Right hindlimb (tissue), 1 donor: Measurements from ENCODE around the gene ASCC2.
"Not testable (repeated sequence)": the region's sequence is repeated elsewhere in the genome, so short reads cannot be mapped to it uniquely, and the experiment has no call there.

Experiments used
- DNase-seq: peaks from one replicate; pipeline ENCODE4 v3.0.0-alpha.2; 2018

The ASCC2 gene

GRCh38 chr22:29854432-29854831 is 16.4 kb upstream of the ASCC2 start:
- DNase-seq, result no peak

- no peak for DNase-seq
Observed at GRCh38 chr22:29848111-29848510, 10.0 kb upstream of the ASCC2 start.

GRCh38 chr22:29846290-29846689 is 8.2 kb upstream of the ASCC2 start:
- no peak for DNase-seq

GRCh38 chr22:29842740-29843139 is 4.7 kb upstream of the ASCC2 start:
- no peak for DNase-seq

GRCh38 chr22:29842172-29842571 is 4.1 kb upstream of the ASCC2 start:
- DNase-seq, result no peak

GRCh38 chr22:29840498-29840897 is 2.4 kb upstream of the ASCC2 start:
- no peak for DNase-seq

- no peak for DNase-seq
Observed at GRCh38 chr22:29839039-29839438, 965 bp upstream of the ASCC2 start.

- no peak for DNase-seq
Observed at GRCh38 chr22:29838599-29838956, 504 bp upstream of the ASCC2 start.

- not testable (repeated sequence) for DNase-seq
Observed at GRCh38 chr22:29836791-29837370, 1.2 kb downstream of the ASCC2 start.

- no peak for DNase-seq
Observed at GRCh38 chr22:29834046-29834445, 4.0 kb downstream of the ASCC2 start.

GRCh38 chr22:29833392-29833965 is 4.6 kb downstream of the ASCC2 start:
- no peak for DNase-seq

- no peak for DNase-seq
Observed at GRCh38 chr22:29831958-29832357, 6.1 kb downstream of the ASCC2 start.

GRCh38 chr22:29831186-29831921 is 6.7 kb downstream of the ASCC2 start:
- no peak for DNase-seq

GRCh38 chr22:29830585-29830984 is 7.5 kb downstream of the ASCC2 start:
- no peak for DNase-seq

GRCh38 chr22:29827726-29828125 is 10.3 kb downstream of the ASCC2 start:
- DNase-seq, result not testable (repeated sequence)

- DNase-seq, result no peak
Observed at GRCh38 chr22:29827091-29827490, 11.0 kb downstream of the ASCC2 start.

- DNase-seq, result no peak
Observed at GRCh38 chr22:29825578-29825977, 12.5 kb downstream of the ASCC2 start.

GRCh38 chr22:29824677-29825076 is 13.4 kb downstream of the ASCC2 start:
- no peak for DNase-seq

GRCh38 chr22:29821291-29822016 is 16.6 kb downstream of the ASCC2 start:
- DNase-seq, result no peak

GRCh38 chr22:29820961-29821290 is 17.1 kb downstream of the ASCC2 start:
- no peak for DNase-seq

GRCh38 chr22:29819501-29819900 is 18.6 kb downstream of the ASCC2 start:
- no peak for DNase-seq

- no peak for DNase-seq
Observed at GRCh38 chr22:29817724-29818123, 20.4 kb downstream of the ASCC2 start.

- DNase-seq, result no peak
Observed at GRCh38 chr22:29816980-29817379, 21.1 kb downstream of the ASCC2 start.

GRCh38 chr22:29816539-29816938 is 21.5 kb downstream of the ASCC2 start:
- no peak for DNase-seq
